ENCODE results near the gene DPYSL5. TPM values are rescaled to one million over a fixed set of nuclear protein-coding genes. Genes with fewer than 3 reads are reported as not detected.

The DPYSL5 gene
- total and polyA plus RNA-seq, 4 donors: not detected

DNA sequence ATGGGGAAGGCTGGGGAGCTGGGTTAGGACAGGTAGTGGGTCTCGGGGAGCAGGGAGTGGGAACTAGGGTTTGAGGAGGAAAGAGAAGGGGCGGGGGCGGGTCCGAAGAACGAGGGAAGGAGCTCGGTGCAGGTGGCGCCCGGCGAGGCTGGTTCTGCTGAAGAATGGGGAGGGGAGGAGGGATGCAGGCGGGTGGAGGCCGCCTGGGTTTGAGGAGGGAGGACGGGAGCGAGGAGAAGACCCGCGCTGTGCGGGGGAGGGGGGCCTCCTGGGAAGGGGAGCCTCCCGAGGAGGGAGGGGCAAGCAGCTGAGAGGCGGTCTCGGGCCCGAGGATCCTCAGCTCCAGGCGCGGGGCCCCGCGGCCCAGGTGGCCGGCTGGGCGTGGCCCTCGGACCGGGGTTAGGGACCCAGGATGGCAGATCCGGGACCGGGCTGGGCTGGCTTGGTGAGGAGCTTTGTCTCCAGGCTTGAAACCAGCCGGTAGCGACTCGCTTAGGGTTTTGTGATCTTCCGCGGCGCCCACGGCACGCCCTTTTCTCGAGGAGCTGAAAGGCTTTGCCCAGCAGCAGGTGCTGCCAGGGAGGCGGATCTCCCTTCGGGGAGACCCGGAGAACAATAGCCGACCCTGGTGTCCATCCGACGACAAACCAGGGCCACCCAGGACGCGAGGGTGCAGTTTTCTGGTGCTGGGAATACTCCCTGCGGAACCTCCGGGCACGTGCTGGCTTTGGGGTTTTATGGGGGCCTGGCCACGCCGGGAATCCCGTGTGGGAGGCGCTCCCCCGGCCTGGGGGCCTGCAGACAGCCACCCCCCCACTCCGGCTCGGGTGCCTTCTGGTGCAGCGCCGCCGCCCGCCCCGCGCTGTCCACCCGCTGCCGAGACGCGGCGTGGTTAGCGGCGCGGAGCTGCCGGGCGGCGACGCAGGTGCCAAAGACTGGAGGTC, 1.4 kb downstream of the DPYSL5 start:
- no peaks in the 10 kb centered on the region for H3K36me3 ChIP-seq (ENCODE audit: control insufficient read depth in 1 of 2, insufficient read depth in 2 of 2, low read length in 1 of 2)
- ATAC-seq (ENCODE audit: low FRiP score) (no peak), DNase-seq (no peak)
- no peak overlapping the region for H3K4me3 ChIP-seq (ENCODE audit: low read length in 2 of 2)
- no peaks in the 10 kb centered on the region for H3K4me1 ChIP-seq (ENCODE audit: control insufficient read depth in 1 of 2, insufficient read depth in 2 of 2, low read length in 2 of 2)
- intact Hi-C loops (cut with DNase I): loop anchor here (5.0 kb wide), 2 partner anchors 73 to 93 kb away; no protein-coding TSS in a partner anchor
- no peak overlapping the region for H3K27ac ChIP-seq (ENCODE audit: low read depth in 1 of 2, low read length in 2 of 2)
- 2% methylated on average over 73 to 75 of the region's 75 CpGs for WGBS, 2 donors
- peaks cover 0 to 2% of the 10 kb centered on the region in 2 donors for H3K27me3 ChIP-seq (ENCODE audit: control insufficient read depth in 1 of 2, insufficient read depth in 2 of 2, low read length in 1 of 2)
- no peaks in the 10 kb centered on the region for H3K9me3 ChIP-seq (ENCODE audit: control insufficient read depth, low read length)

DNA sequence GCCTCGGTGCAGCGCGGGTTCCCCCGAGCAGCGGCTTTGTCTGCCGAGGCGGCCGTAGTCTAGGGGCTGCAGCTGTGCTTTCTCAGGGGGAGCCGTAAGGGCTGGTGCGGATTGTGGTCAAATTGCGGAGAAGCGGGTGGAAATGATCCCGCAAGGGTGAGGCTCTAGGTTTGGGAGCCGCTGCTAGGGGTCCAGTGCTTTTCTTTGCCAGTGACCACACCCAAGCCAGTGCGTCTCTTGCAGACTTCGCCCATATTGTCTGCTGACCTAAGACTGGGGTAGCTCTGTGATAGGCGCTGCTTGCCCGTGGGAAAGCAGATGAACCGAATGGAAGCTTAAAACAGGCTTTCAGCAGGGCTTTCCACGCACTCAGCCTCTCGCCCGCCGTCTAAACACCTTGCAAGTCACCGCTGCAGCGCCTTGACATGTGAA, 2.1 kb downstream of the DPYSL5 start:
- no peak overlapping the region for H3K4me3 ChIP-seq (ENCODE audit: low read length in 2 of 2)
- H3K27ac ChIP-seq (ENCODE audit: low read depth in 1 of 2, low read length in 2 of 2): no peak overlapping the region
- H3K36me3 ChIP-seq (ENCODE audit: control insufficient read depth in 1 of 2, insufficient read depth in 2 of 2, low read length in 1 of 2): no peaks in the 10 kb centered on the region
- no peaks in the 10 kb centered on the region for H3K9me3 ChIP-seq (ENCODE audit: control insufficient read depth, low read length)
- DNase-seq (no peak), ATAC-seq (ENCODE audit: low FRiP score) (no peak)
- H3K27me3 ChIP-seq (ENCODE audit: control insufficient read depth in 1 of 2, insufficient read depth in 2 of 2, low read length in 1 of 2): peaks cover 0 to 2% of the 10 kb centered on the region in 2 donors
- no peaks in the 10 kb centered on the region for H3K4me1 ChIP-seq (ENCODE audit: control insufficient read depth in 1 of 2, insufficient read depth in 2 of 2, low read length in 2 of 2)
- intact Hi-C loops (cut with DNase I): loop anchor here (5.0 kb wide), 2 partner anchors 72 to 92 kb away; no protein-coding TSS in a partner anchor
- 46 to 49% methylated on average over 25 of the region's 25 CpGs for WGBS, 2 donors

DNA sequence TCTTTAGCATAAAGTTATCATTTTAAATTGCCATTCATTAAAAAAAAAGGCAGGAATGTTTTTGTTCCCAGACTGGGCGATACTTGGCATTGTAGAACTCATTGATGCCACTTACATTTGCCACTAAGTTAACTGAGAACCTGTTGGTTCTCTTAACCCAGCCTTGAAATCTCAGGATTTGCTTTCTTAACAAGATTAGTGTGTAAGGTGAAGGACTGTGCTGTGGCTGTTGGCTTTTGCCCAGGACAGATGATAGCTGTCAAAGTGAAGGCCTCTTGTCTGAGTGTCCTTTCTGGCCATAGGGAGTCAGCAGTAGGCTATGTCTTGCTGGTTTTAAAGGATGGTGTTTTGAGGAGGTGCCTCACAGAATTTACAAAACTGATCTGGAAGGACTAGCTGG, 2.6 kb downstream of the DPYSL5 start:
- H3K9me3 ChIP-seq (ENCODE audit: control insufficient read depth, low read length): no peaks in the 10 kb centered on the region
- no peak overlapping the region for H3K27ac ChIP-seq (ENCODE audit: low read depth in 1 of 2, low read length in 2 of 2)
- H3K36me3 ChIP-seq (ENCODE audit: control insufficient read depth in 1 of 2, insufficient read depth in 2 of 2, low read length in 1 of 2): no peaks in the 10 kb centered on the region
- 72 to 80% methylated on average over 1 of the region's 1 CpG for WGBS, 2 donors
- no peaks in the 10 kb centered on the region for H3K4me1 ChIP-seq (ENCODE audit: control insufficient read depth in 1 of 2, insufficient read depth in 2 of 2, low read length in 2 of 2)
- no peak for ATAC-seq (ENCODE audit: low FRiP score)
- no peak overlapping the region for H3K4me3 ChIP-seq (ENCODE audit: low read length in 2 of 2)
- intact Hi-C loops (cut with DNase I): no loop called here
- peaks cover 0 to 2% of the 10 kb centered on the region in 2 donors for H3K27me3 ChIP-seq (ENCODE audit: control insufficient read depth in 1 of 2, insufficient read depth in 2 of 2, low read length in 1 of 2)
- no peak for DNase-seq

DNA sequence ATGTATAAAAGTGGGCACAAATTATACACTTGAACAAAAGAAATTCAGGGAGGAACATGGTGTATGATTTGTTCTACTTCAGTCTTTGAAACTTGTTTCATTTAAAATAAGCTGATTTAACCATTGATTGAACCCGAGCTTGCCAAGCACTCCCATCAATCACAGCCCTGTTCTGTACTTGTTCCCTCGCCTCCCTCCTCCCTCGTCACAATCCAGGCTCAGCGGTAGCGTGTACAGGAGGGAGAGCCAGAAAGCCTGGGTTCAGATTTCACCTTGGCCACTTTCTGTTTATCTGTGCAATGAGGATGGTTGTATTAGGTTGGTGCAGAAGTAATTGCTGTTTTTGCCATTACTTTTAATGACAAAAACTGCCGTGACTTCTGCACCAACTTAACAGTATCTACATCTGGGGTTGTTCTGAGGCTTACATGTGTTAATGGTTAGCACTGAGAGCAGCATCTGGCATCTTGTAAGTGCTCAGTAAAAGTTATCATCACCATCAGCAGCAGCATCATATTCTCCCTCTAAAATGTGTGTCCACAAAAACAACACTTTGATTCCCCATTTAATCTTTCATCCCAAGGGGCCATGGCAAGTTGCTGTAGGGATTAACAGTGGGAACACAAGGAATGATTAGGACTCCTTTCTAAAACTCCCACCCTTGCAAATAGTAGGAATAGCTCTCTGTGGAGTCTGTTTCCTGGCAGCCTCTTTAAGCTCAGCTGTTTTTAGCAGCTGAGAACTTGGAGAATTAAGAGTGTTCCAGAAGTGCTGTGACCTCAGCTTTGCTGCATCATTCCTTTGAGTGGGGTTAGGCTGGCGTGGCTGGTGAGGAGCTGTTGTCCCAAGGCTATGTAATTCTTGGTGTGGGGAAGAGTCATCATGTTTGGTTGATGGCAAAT, 4.7 kb downstream of the DPYSL5 start:
- no peak overlapping the region for H3K27ac ChIP-seq (ENCODE audit: low read depth in 1 of 2, low read length in 2 of 2)
- WGBS, 2 donors: 30 to 32% methylated on average over 7 of the region's 7 CpGs
- DNase-seq (no peak), ATAC-seq (ENCODE audit: low FRiP score) (no peak)
- no peaks in the 10 kb centered on the region for H3K9me3 ChIP-seq (ENCODE audit: control insufficient read depth, low read length)
- H3K27me3 ChIP-seq (ENCODE audit: control insufficient read depth in 1 of 2, insufficient read depth in 2 of 2, low read length in 1 of 2): peaks cover 0 to 2% of the 10 kb centered on the region in 2 donors
- intact Hi-C loops (cut with DNase I): no loop called here
- H3K4me3 ChIP-seq (ENCODE audit: low read length in 2 of 2): no peak overlapping the region
- H3K4me1 ChIP-seq (ENCODE audit: control insufficient read depth in 1 of 2, insufficient read depth in 2 of 2, low read length in 2 of 2): no peaks in the 10 kb centered on the region
- no peaks in the 10 kb centered on the region for H3K36me3 ChIP-seq (ENCODE audit: control insufficient read depth in 1 of 2, insufficient read depth in 2 of 2, low read length in 1 of 2)

DNA sequence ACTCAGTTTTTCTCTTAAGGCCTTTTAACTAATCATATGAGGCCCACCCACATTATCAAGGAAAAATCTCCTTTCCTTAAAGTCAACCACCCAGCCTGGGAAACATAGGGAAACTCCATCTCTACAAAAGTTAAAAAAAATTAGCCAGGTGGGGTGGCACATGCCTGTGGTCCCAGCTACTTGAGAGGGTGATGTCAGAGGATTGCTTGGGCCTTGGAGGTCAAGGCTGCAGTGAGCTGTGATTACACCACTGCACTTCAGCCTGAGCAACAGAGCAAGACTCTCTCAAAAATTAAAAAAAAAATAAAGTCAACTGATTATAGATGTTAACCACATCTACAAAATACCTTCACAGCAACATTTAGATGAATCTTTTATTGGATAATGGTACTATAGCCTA, 5.8 kb downstream of the DPYSL5 start:
- Histone ChIP-seq H3K27ac (ENCODE audit: low read depth in 1 of 2, low read length in 2 of 2) (no peak overlapping the region), H3K4me3 (ENCODE audit: low read length in 2 of 2) (no peak overlapping the region), H3K36me3 (ENCODE audit: control insufficient read depth in 1 of 2, insufficient read depth in 2 of 2, low read length in 1 of 2) (no peaks in the 10 kb centered on the region), H3K4me1 (ENCODE audit: control insufficient read depth in 1 of 2, insufficient read depth in 2 of 2, low read length in 2 of 2) (no peaks in the 10 kb centered on the region), H3K27me3 (ENCODE audit: control insufficient read depth in 1 of 2, insufficient read depth in 2 of 2, low read length in 1 of 2) (no peaks in the 10 kb centered on the region), H3K9me3 (ENCODE audit: control insufficient read depth, low read length) (no peaks in the 10 kb centered on the region)
- DNase-seq (no peak), ATAC-seq (ENCODE audit: low FRiP score) (no peak)
- intact Hi-C loops (cut with DNase I): no loop called here

DNA sequence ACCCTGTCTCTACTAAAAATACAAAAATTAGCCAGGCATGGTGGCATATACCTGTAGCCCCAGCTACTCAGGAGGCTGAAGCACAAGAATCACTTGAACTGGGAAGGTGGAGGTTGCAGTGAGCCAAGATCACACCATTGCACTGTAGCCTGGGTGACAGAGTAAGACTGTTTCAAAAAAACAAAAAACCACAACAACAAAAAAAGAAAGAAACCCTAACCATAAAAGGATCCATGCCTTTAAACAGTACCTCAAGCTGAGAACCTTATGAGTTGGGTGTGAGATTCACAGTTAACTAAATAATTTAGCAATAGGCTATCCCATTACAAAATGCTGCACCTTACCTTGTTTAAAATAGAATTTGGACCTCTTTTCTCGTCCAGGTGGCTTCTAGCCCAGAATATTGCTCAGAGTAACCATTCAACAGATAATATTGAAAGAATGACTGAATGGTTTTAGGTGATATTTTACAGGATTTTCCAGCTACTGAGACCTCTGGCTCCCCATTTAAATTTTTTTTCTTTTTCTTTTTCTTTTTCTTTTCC, 6.4 kb downstream of the DPYSL5 start:
- Histone ChIP-seq H3K4me1 (ENCODE audit: control insufficient read depth in 1 of 2, insufficient read depth in 2 of 2, low read length in 2 of 2) (no peaks in the 10 kb centered on the region), H3K4me3 (ENCODE audit: low read length in 2 of 2) (no peak overlapping the region), H3K9me3 (ENCODE audit: control insufficient read depth, low read length) (no peaks in the 10 kb centered on the region), H3K27ac (ENCODE audit: low read depth in 1 of 2, low read length in 2 of 2) (no peak overlapping the region), H3K27me3 (ENCODE audit: control insufficient read depth in 1 of 2, insufficient read depth in 2 of 2, low read length in 1 of 2) (no peaks in the 10 kb centered on the region), H3K36me3 (ENCODE audit: control insufficient read depth in 1 of 2, insufficient read depth in 2 of 2, low read length in 1 of 2) (no peaks in the 10 kb centered on the region)
- ATAC-seq (ENCODE audit: low FRiP score) (no peak), DNase-seq (no peak)
- 44 to 57% methylated on average over 1 of the region's 1 CpG for WGBS, 2 donors
- intact Hi-C loops (cut with DNase I): no loop called here

DNA sequence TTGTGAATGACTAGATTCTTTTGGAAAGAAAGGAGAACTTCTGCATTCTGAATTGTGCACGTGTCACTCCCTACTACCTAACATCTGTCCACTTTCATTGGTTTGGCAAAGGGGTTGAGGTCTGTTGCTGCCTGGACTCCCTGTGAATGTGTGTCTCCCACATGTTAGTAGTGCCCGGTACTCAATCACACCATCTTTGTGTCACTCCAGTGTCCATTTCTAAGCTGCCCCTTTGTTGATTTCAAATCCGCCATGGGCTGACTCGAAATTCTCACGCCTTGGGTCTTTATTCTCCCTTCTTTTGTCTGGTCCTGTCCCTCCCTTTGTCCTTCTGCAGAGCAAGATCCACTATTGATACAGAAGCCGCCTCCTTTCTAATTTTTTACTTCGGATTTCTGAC, 7.5 kb downstream of the DPYSL5 start:
- no peak for DNase-seq
- intact Hi-C loops (cut with DNase I): no loop called here
- 87 to 92% methylated on average over 7 of the region's 7 CpGs for WGBS, 2 donors
- no peaks in the 10 kb centered on the region for H3K36me3 ChIP-seq (ENCODE audit: control insufficient read depth in 1 of 2, insufficient read depth in 2 of 2, low read length in 1 of 2)
- H3K27me3 ChIP-seq (ENCODE audit: control insufficient read depth in 1 of 2, insufficient read depth in 2 of 2, low read length in 1 of 2): no peaks in the 10 kb centered on the region
- H3K27ac ChIP-seq (ENCODE audit: low read depth in 1 of 2, low read length in 2 of 2): no peak overlapping the region
- no peak overlapping the region for H3K4me3 ChIP-seq (ENCODE audit: low read length in 2 of 2)
- ATAC-seq (ENCODE audit: low FRiP score): no peak
- no peaks in the 10 kb centered on the region for H3K9me3 ChIP-seq (ENCODE audit: control insufficient read depth, low read length)
- no peaks in the 10 kb centered on the region for H3K4me1 ChIP-seq (ENCODE audit: control insufficient read depth in 1 of 2, insufficient read depth in 2 of 2, low read length in 2 of 2)

DNA sequence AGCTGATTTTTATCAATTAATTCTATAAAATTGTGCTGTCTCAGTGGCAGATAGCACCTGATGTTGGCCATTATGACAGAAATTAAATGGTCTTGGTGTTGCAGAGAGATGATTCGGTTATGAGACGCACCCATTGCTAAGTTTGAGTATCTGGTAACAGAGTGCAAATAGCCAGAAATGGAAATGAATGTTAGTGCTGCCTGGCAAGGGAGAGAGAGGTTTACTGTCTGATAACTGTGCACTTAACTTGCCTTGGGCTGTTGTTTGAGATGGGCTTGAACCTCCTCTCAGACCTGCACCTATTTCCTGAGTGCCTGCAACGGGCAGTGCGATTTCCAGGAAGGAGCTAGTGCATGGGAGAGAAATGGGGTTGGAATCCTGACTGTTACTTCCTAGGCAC, 11.7 kb downstream of the DPYSL5 start:
- Histone ChIP-seq H3K27ac (ENCODE audit: low read depth in 1 of 2, low read length in 2 of 2) (no peak overlapping the region), H3K27me3 (ENCODE audit: control insufficient read depth in 1 of 2, insufficient read depth in 2 of 2, low read length in 1 of 2) (no peaks in the 10 kb centered on the region), H3K4me1 (ENCODE audit: control insufficient read depth in 1 of 2, insufficient read depth in 2 of 2, low read length in 2 of 2) (no peaks in the 10 kb centered on the region), H3K9me3 (ENCODE audit: control insufficient read depth, low read length) (no peaks in the 10 kb centered on the region), H3K4me3 (ENCODE audit: low read length in 2 of 2) (no peak overlapping the region), H3K36me3 (ENCODE audit: control insufficient read depth in 1 of 2, insufficient read depth in 2 of 2, low read length in 1 of 2) (no peaks in the 10 kb centered on the region)
- ATAC-seq (ENCODE audit: low FRiP score) (no peak), DNase-seq (no peak)
- intact Hi-C loops (cut with DNase I): no loop called here
- WGBS, 2 donors: 87 to 88% methylated on average over 4 of the region's 4 CpGs
